Measurements from ENCODE around the gene MED12L. TPM values are rescaled to one million over a fixed set of nuclear protein-coding genes. Genes with fewer than 3 reads are reported as not detected.

Gene MED12L
- total and polyA plus RNA-seq, 2 experiments from 2014 or later, result 0.07 to 2.7 TPM

DNA sequence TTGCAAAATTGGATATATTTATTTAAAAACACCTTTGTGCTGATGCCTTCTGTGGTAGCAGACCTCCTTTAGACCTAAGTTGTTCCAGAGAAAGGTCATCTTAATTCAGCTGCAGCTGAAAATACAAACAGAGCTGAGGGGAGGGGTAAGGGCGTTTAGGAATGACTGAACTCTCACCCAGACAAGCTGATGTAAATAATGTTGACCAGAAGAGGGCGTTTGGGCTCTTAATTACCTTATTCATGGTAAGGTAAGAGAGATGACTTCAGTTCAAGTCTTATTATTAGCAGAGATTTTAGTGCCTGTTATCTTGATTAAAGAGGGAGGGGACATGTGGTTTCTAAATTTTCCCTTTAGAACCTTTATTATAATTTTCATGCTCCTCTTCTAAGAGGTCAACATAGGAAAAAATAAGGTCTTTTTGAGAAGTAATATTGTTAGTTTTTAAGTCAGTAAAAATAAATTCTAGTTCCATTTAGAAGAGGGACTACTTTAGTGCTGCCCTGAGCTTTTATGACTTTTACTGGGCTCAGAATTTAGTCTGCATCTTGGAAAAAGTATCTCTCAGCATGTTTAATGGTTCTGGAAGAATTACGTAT lies 71.3 kb downstream of the MED12L start:
- Histone ChIP-seq H3K27me3 (no peaks in the 10 kb centered on the region), H4K20me1 (ENCODE audit: insufficient read depth, poor library complexity, severe bottlenecking) (no peaks in the 10 kb centered on the region), H3K9me3 (ENCODE audit: low read depth) (no peaks in the 10 kb centered on the region), H3K4me2 (no peak overlapping the region), H3K79me2 (no peaks in the 10 kb centered on the region), H3K4me1 (ENCODE audit: insufficient read depth) (no peaks in the 10 kb centered on the region), H3K9me2 (replicated peaks; ENCODE audit: insufficient read depth) (no peaks in the 10 kb centered on the region), H3K36me3 (replicated peaks; ENCODE audit: insufficient read depth, low read depth) (no peaks in the 10 kb centered on the region), H3K27ac (no peak overlapping the region), H2AFZ (no peak overlapping the region), H3K4me3 (no peak overlapping the region)
- WGBS (ENCODE audit: low lambda C conversion rate, missing lambda C conversion rate), result 37% methylated on average over 3 of the region's 3 CpGs
- no peak for TF ChIP-seq EZH2phosphoT487 (IDR thresholded peaks at IDR 0.05; ENCODE audit: low read depth, severe bottlenecking, unreplicated experiment)
- TF ChIP-seq, protein P1, sequence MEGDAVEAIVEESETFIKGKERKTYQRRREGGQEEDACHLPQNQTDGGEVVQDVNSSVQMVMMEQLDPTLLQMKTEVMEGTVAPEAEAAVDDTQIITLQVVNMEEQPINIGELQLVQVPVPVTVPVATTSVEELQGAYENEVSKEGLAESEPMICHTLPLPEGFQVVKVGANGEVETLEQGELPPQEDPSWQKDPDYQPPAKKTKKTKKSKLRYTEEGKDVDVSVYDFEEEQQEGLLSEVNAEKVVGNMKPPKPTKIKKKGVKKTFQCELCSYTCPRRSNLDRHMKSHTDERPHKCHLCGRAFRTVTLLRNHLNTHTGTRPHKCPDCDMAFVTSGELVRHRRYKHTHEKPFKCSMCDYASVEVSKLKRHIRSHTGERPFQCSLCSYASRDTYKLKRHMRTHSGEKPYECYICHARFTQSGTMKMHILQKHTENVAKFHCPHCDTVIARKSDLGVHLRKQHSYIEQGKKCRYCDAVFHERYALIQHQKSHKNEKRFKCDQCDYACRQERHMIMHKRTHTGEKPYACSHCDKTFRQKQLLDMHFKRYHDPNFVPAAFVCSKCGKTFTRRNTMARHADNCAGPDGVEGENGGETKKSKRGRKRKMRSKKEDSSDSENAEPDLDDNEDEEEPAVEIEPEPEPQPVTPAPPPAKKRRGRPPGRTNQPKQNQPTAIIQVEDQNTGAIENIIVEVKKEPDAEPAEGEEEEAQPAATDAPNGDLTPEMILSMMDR (IDR thresholded peaks at IDR 0.05; ENCODE audit: poor library complexity), result peak; percentile 55
- peak; percentile 77 for DNase-seq (ENCODE audit: low spot score)

DNA sequence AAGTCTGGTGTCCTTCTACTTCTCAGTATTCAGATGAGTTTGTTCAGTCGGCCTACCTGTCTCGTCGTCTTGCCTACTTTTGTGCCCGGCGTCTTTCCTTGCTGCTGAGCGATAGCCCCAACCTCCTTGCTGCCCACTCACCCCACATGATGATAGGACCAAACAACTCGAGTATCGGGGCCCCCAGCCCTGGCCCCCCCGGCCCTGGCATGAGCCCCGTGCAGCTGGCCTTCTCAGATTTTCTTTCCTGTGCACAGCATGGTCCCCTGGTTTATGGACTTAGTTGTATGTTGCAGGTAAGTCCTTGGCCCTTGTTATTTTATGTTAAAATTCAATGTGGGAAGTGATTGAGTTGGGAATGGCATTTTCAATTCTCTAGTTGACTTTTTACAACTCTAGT lies 74.3 kb downstream of the MED12L start:
- no peaks in the 10 kb centered on the region for H3K9me2 ChIP-seq (replicated peaks; ENCODE audit: insufficient read depth)
- DNase-seq (ENCODE audit: low spot score), result no peak
- H3K79me2 ChIP-seq, result no peaks in the 10 kb centered on the region
- no peak overlapping the region for H3K27ac ChIP-seq
- no peaks in the 10 kb centered on the region for H3K27me3 ChIP-seq
- no peaks in the 10 kb centered on the region for H3K4me1 ChIP-seq (ENCODE audit: insufficient read depth)
- H2AFZ ChIP-seq, result no peak overlapping the region
- no peak overlapping the region for H3K4me2 ChIP-seq
- H4K20me1 ChIP-seq (ENCODE audit: insufficient read depth, poor library complexity, severe bottlenecking), result no peaks in the 10 kb centered on the region
- H3K36me3 ChIP-seq (replicated peaks; ENCODE audit: insufficient read depth, low read depth), result no peaks in the 10 kb centered on the region
- WGBS (ENCODE audit: low lambda C conversion rate, missing lambda C conversion rate), result 98% methylated on average over 10 of the region's 10 CpGs
- H3K9me3 ChIP-seq (ENCODE audit: low read depth), result no peaks in the 10 kb centered on the region
- no peak overlapping the region for H3K4me3 ChIP-seq
- TF ChIP-seq EZH2 (IDR thresholded peaks at IDR 0.05; ENCODE audit: borderline replicate concordance) (no peak), EZH2phosphoT487 (IDR thresholded peaks at IDR 0.05; ENCODE audit: low read depth, severe bottlenecking, unreplicated experiment) (no peak)
- TF ChIP-seq, protein P1 (IDR thresholded peaks at IDR 0.05; ENCODE audit: poor library complexity), result no peak

- no peak overlapping the region for H3K4me3 ChIP-seq
These were observed 79.8 kb downstream of the MED12L start for GRCh38 chr3:151165226-151165625.

More at GRCh38 chr3:151165226-151165625, 79.8 kb downstream of the MED12L start:
- H3K79me2 ChIP-seq, result no peaks in the 10 kb centered on the region
- WGBS (ENCODE audit: low lambda C conversion rate, missing lambda C conversion rate), result 84% methylated on average over 7 of the region's 7 CpGs
- TF ChIP-seq, protein P1 (IDR thresholded peaks at IDR 0.05; ENCODE audit: poor library complexity), result no peak
- TF ChIP-seq EZH2phosphoT487 (IDR thresholded peaks at IDR 0.05; ENCODE audit: low read depth, severe bottlenecking, unreplicated experiment) (no peak), EZH2 (IDR thresholded peaks at IDR 0.05; ENCODE audit: borderline replicate concordance) (no peak)
- H3K9me2 ChIP-seq (replicated peaks; ENCODE audit: insufficient read depth), result no peaks in the 10 kb centered on the region
- H3K36me3 ChIP-seq (replicated peaks; ENCODE audit: insufficient read depth, low read depth), result no peaks in the 10 kb centered on the region
- H2AFZ ChIP-seq, result no peak overlapping the region
- no peak overlapping the region for H3K27ac ChIP-seq
- no peaks in the 10 kb centered on the region for H3K4me1 ChIP-seq (ENCODE audit: insufficient read depth)
- H4K20me1 ChIP-seq (ENCODE audit: insufficient read depth, poor library complexity, severe bottlenecking), result no peaks in the 10 kb centered on the region
- no peaks in the 10 kb centered on the region for H3K9me3 ChIP-seq (ENCODE audit: low read depth)
- H3K27me3 ChIP-seq, result no peaks in the 10 kb centered on the region
- H3K4me2 ChIP-seq, result no peak overlapping the region
- DNase-seq (ENCODE audit: low spot score), result no peak
